ENCODE data around the gene OR6S1. TPM values are rescaled to one million over a fixed set of nuclear protein-coding genes. Genes with fewer than 3 reads are reported as not detected.
"Not testable (repeated sequence)": the region's sequence is repeated elsewhere in the genome, so short reads cannot be mapped to it uniquely, and the experiment has no call there.

Gene OR6S1
- total RNA-seq, 1 experiment from 2014 or later, result not detected

- H3K4me3 ChIP-seq (ENCODE audit: low read depth, low read length), result no peak overlapping the region
- POLR2A ChIA-PET, result no interaction called here
- H3K9me3 ChIP-seq, result no peaks in the 10 kb centered on the region
- no TSS peak for BruUV-seq (replicated peaks)
- no peaks in the 10 kb centered on the region for H3K36me3 ChIP-seq (ENCODE audit: control insufficient read depth, insufficient read depth, low read length)
- DNase-seq, result no peak
- no peaks in the 10 kb centered on the region for H3K4me1 ChIP-seq
- Mint-ChIP-seq H3K27me3 (ENCODE audit: insufficient read depth, unreplicated experiment) (no peaks in the 10 kb centered on the region), H3K36me3 (ENCODE audit: insufficient read depth, unreplicated experiment) (no peaks in the 10 kb centered on the region), H3K4me3 (ENCODE audit: unreplicated experiment) (no peak overlapping the region), H3K9me3 (ENCODE audit: unreplicated experiment) (no peaks in the 10 kb centered on the region), H3K4me1 (ENCODE audit: low read depth, unreplicated experiment) (no peaks in the 10 kb centered on the region), H3K27ac (ENCODE audit: unreplicated experiment) (no peak overlapping the region)
- intact Hi-C loops (cut with micrococcal nuclease; ENCODE audit: unreplicated experiment), result no loop called here
- TF ChIP-seq CTCF (IDR thresholded peaks at IDR 0.05; ENCODE audit: insufficient read depth in 1 of 2, low read depth in 1 of 2, low read length in 1 of 2, severe bottlenecking in 1 of 2, unreplicated experiment in 1 of 2), result no peak
- no peaks in the 10 kb centered on the region for H3K27me3 ChIP-seq (replicated peaks; ENCODE audit: control insufficient read depth, insufficient read depth, low read length)
- CTCF ChIA-PET, result no interaction called here
Observed at GRCh38 chr14:20601522-20601921, 40.0 kb downstream of the OR6S1 start.

- POLR2A ChIA-PET, result no interaction called here
- intact Hi-C loops (cut with micrococcal nuclease; ENCODE audit: unreplicated experiment), result no loop called here
Observed at GRCh38 chr14:20597108-20597507, 44.4 kb downstream of the OR6S1 start.

GRCh38 chr14:20595726-20596125, 45.8 kb downstream of the OR6S1 start:
- CTCF ChIA-PET; H3K9me3 Mint-ChIP-seq (ENCODE audit: unreplicated experiment): not testable (repeated sequence)

More at GRCh38 chr14:20597108-20597507, 44.4 kb downstream of the OR6S1 start:
- no peaks in the 10 kb centered on the region for H3K4me1 ChIP-seq
- no peak overlapping the region for H3K4me3 ChIP-seq (ENCODE audit: low read depth, low read length)
- no TSS peak for BruUV-seq (replicated peaks)
- no peak for TF ChIP-seq CTCF (IDR thresholded peaks at IDR 0.05; ENCODE audit: insufficient read depth in 1 of 2, low read depth in 1 of 2, low read length in 1 of 2, severe bottlenecking in 1 of 2, unreplicated experiment in 1 of 2)
- no peaks in the 10 kb centered on the region for H3K36me3 ChIP-seq (ENCODE audit: control insufficient read depth, insufficient read depth, low read length)
- Mint-ChIP-seq H3K36me3 (ENCODE audit: insufficient read depth, unreplicated experiment) (no peaks in the 10 kb centered on the region), H3K27me3 (ENCODE audit: insufficient read depth, unreplicated experiment) (no peaks in the 10 kb centered on the region), H3K4me3 (ENCODE audit: unreplicated experiment) (no peak overlapping the region), H3K9me3 (ENCODE audit: unreplicated experiment) (no peaks in the 10 kb centered on the region), H3K4me1 (ENCODE audit: low read depth, unreplicated experiment) (no peaks in the 10 kb centered on the region), H3K27ac (ENCODE audit: unreplicated experiment) (no peak overlapping the region)
- no peaks in the 10 kb centered on the region for H3K27me3 ChIP-seq (replicated peaks; ENCODE audit: control insufficient read depth, insufficient read depth, low read length)
- CTCF ChIA-PET, result no interaction called here
- H3K9me3 ChIP-seq, result no peaks in the 10 kb centered on the region
- no peak for DNase-seq

GRCh38 chr14:20592574-20592973, 48.9 kb downstream of the OR6S1 start:
- Mint-ChIP-seq H3K27ac (ENCODE audit: unreplicated experiment) (no peak overlapping the region), H3K36me3 (ENCODE audit: insufficient read depth, unreplicated experiment) (no peaks in the 10 kb centered on the region), H3K9me3 (ENCODE audit: unreplicated experiment) (no peaks in the 10 kb centered on the region), H3K4me3 (ENCODE audit: unreplicated experiment) (no peak overlapping the region), H3K4me1 (ENCODE audit: low read depth, unreplicated experiment) (no peaks in the 10 kb centered on the region), H3K27me3 (ENCODE audit: insufficient read depth, unreplicated experiment) (peaks cover 5% of the 10 kb centered on the region)
- no peak for TF ChIP-seq CTCF (IDR thresholded peaks at IDR 0.05; ENCODE audit: insufficient read depth in 1 of 2, low read depth in 1 of 2, low read length in 1 of 2, severe bottlenecking in 1 of 2, unreplicated experiment in 1 of 2)
- no peaks in the 10 kb centered on the region for H3K9me3 ChIP-seq
- H3K27me3 ChIP-seq (replicated peaks; ENCODE audit: control insufficient read depth, insufficient read depth, low read length), result no peaks in the 10 kb centered on the region
- BruUV-seq (replicated peaks), result no TSS peak
- ChIA-PET POLR2A (no interaction called here), CTCF (no interaction called here)
- intact Hi-C loops (cut with micrococcal nuclease; ENCODE audit: unreplicated experiment), result no loop called here
- no peaks in the 10 kb centered on the region for H3K36me3 ChIP-seq (ENCODE audit: control insufficient read depth, insufficient read depth, low read length)
- no peak overlapping the region for H3K4me3 ChIP-seq (ENCODE audit: low read depth, low read length)
- H3K4me1 ChIP-seq, result no peaks in the 10 kb centered on the region
- DNase-seq, result no peak

More at GRCh38 chr14:20595726-20596125, 45.8 kb downstream of the OR6S1 start:
- DNase-seq; H3K36me3 Mint-ChIP-seq (ENCODE audit: insufficient read depth, unreplicated experiment); H3K36me3 ChIP-seq (ENCODE audit: control insufficient read depth, insufficient read depth, low read length); intact Hi-C loops (cut with micrococcal nuclease; ENCODE audit: unreplicated experiment); POLR2A ChIA-PET; H3K27me3 Mint-ChIP-seq (ENCODE audit: insufficient read depth, unreplicated experiment); H3K27me3 ChIP-seq (replicated peaks; ENCODE audit: control insufficient read depth, insufficient read depth, low read length); H3K4me1 Mint-ChIP-seq (ENCODE audit: low read depth, unreplicated experiment); H3K9me3 ChIP-seq; H3K4me1 ChIP-seq; BruUV-seq (replicated peaks); H3K27ac Mint-ChIP-seq (ENCODE audit: unreplicated experiment); H3K4me3 ChIP-seq (ENCODE audit: low read depth, low read length); H3K4me3 Mint-ChIP-seq (ENCODE audit: unreplicated experiment): not testable (repeated sequence)
